Measurements from ENCODE around the gene C9orf153. TPM values are rescaled to one million over a fixed set of nuclear protein-coding genes. Genes with fewer than 3 reads are reported as not detected.

Gene C9orf153
- total RNA-seq, 1 experiment from 2014 or later: 0.17 TPM

DNA sequence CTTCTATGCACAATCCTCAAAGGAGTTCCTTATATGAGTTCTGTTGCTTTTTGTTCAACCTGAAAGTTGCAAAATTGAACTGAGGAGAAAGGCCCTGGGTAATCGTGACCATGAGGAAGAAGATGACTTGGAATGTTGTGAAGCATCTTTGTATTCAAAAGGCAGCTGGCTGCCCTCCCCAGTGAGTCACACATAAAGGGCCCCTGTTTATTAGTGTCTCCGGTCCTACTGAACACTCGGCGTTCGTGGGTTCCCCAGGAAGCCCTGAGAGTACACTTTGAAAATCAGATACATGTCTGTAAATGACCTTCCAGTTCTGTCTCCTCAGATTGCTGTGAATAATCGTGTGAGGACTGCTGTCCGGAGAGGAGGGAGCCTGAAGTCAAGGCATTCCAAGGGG is 73.6 kb downstream of the C9orf153 start:
- peak overlapping the region in 1 of 3 experiments; percentile 12; a peak in 3 of 7 replicates for H3K27ac Mint-ChIP-seq
- no peak overlapping the region for H2AFZ ChIP-seq (ENCODE audit: low read length)

More for the DNA sequence above, 73.6 kb downstream of the C9orf153 start:
- Histone ChIP-seq H3K4ac (ENCODE audit: low read depth, low read length) (no peak overlapping the region), H3K4me1 (ENCODE audit: insufficient read depth, low read length) (peaks cover 2% of the 10 kb centered on the region; the same call in 1 of the 2 replicates), H3K56ac (ENCODE audit: insufficient read length, low read depth, low read length) (no peak overlapping the region), H3K27ac (ENCODE audit: insufficient read length, low read depth, low read length) (no peak overlapping the region), H4K20me1 (ENCODE audit: control insufficient read depth, insufficient read depth, insufficient read length) (no peaks in the 10 kb centered on the region), H4K8ac (replicated peaks; ENCODE audit: insufficient read length, low read depth, low read length) (no peak overlapping the region), H2BK120ac (ENCODE audit: low read depth, low read length, poor library complexity, severe bottlenecking) (no peak overlapping the region), H2BK15ac (ENCODE audit: low read depth, low read length) (no peak overlapping the region), H2BK5ac (ENCODE audit: insufficient read length, low read length) (no peak overlapping the region), H3T11ph (ENCODE audit: low read length) (no peak overlapping the region), H3K14ac (ENCODE audit: insufficient read depth, low read length) (no peak overlapping the region), H3K9ac (ENCODE audit: extremely low read depth, insufficient read length, low read length) (no peak overlapping the region), H4K91ac (ENCODE audit: insufficient read length, low read depth, low read length) (no peak overlapping the region), H2AK5ac (ENCODE audit: insufficient read length, low read length) (no peak overlapping the region), H3K23me2 (ENCODE audit: insufficient read length, low read depth, low read length, poor library complexity, severe bottlenecking) (no peaks in the 10 kb centered on the region), H3K79me1 (ENCODE audit: insufficient read depth, low read depth, low read length, poor library complexity, severe bottlenecking) (no peaks in the 10 kb centered on the region), H3K4me2 (ENCODE audit: insufficient read depth, insufficient read length, low read length) (no peak overlapping the region), H3K79me2 (ENCODE audit: insufficient read depth, low read length) (no peaks in the 10 kb centered on the region), H2BK20ac (ENCODE audit: low read depth, low read length, poor library complexity, severe bottlenecking) (no peak overlapping the region), H2BK12ac (ENCODE audit: insufficient read length, low read depth, low read length) (no peak overlapping the region), H3K9me3 (ENCODE audit: control insufficient read depth, low read depth, low read length) (no peaks in the 10 kb centered on the region), H3K23ac (ENCODE audit: insufficient read length, low read depth, low read length) (no peak overlapping the region), H3K27me3 (ENCODE audit: insufficient read depth, low read length) (no peaks in the 10 kb centered on the region), H3K18ac (ENCODE audit: insufficient read length, low read depth, low read length) (no peak overlapping the region), H4K5ac (ENCODE audit: insufficient read length, low read depth, low read length) (no peak overlapping the region)
- Mint-ChIP-seq H3K36me3 (ENCODE audit: insufficient read depth in 1 of 3, low read depth in 3 of 3) (peaks cover 3 to 13% (median 3%) of the 10 kb centered on the region in 3 experiments), H3K4me3 (0 out of 5 replicates have a peak overlapping the region, but pooled peaks of 1 of the 2 experiments have one; percentile 0), H3K4me1 (peaks cover 31 to 42% of the 10 kb centered on the region in 2 experiments), H3K27me3 (ENCODE audit: low read depth) (peaks cover 5% of the 10 kb centered on the region), H3K9me3 (peaks cover 21 to 30% of the 10 kb centered on the region in 2 experiments; a peak in 4 of 5 replicates)
- no peak for TF ChIP-seq CTCF (conservative IDR thresholded peaks at IDR 0.05)
- no CpG with 5 or more reads among the region's 7 CpGs for WGBS (ENCODE audit: extremely low coverage, insufficient read length, low lambda C conversion rate)
- DNase-seq: no peak

Measured in H9 (cell line).